ENCODE data around the gene POLR1A.

POLR1A gene

DNA sequence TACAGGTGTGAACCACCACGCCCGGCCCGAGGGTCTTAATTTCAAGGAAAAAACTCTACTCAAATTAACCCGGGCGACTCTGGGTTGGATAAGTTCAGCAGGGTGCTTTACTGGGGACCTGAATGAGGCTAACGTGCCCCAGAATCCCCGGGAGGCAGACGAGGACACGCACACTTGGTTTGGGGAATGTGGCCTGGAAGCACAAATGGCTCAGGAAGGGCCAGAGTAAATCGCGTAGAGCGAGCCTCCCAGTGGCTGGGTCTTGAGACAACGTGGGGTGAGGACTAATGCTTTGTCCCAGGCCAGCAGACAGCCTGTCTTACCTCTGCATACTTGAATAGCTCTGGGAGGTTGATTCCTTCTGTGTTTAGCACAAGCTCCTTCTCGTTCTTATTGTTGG is 75.8 kb downstream of the POLR1A start:
- TF ChIP-seq CTCF (IDR thresholded peaks at IDR 0.05; ENCODE audit: low read depth, low read length, poor library complexity, severe bottlenecking), result no peak
- no peak for TF ChIP-seq EZH2phosphoT487 (IDR thresholded peaks at IDR 0.05; ENCODE audit: borderline replicate concordance, low read length)

GRCh38 chr2:86028766-86029381 is 76.8 kb downstream of the POLR1A start:
- Histone ChIP-seq H4K20me1 (ENCODE audit: control insufficient read depth, insufficient read depth, low read depth, low read length) (no peaks in the 10 kb centered on the region), H3K36me3 (ENCODE audit: control insufficient read depth, low read length) (peaks cover 88% of the 10 kb centered on the region), H3K9me2 (replicated peaks; ENCODE audit: control insufficient read depth, low read length) (no peaks in the 10 kb centered on the region), H3K27ac (ENCODE audit: low read depth, low read length) (no peak overlapping the region), H3K79me2 (ENCODE audit: control insufficient read depth, low read length) (no peaks in the 10 kb centered on the region), H3K4me2 (ENCODE audit: low read length) (no peak overlapping the region), H3K4me3 (ENCODE audit: low read length) (no peak overlapping the region), H3F3A (ENCODE audit: control insufficient read depth, insufficient read depth) (no peaks in the 10 kb centered on the region), H3K9me3 (ENCODE audit: control insufficient read depth, insufficient read depth, low read length) (no peaks in the 10 kb centered on the region), H3K4me1 (ENCODE audit: control insufficient read depth, low read length) (no peaks in the 10 kb centered on the region), H3K27me3 (ENCODE audit: control insufficient read depth, low read length) (no peaks in the 10 kb centered on the region)
- no peak for TF ChIP-seq CTCF (IDR thresholded peaks at IDR 0.05; ENCODE audit: low read depth, low read length, poor library complexity, severe bottlenecking)
- no peak for TF ChIP-seq EZH2phosphoT487 (IDR thresholded peaks at IDR 0.05; ENCODE audit: borderline replicate concordance, low read length)

More for the DNA sequence above, 75.8 kb downstream of the POLR1A start:
- Histone ChIP-seq H3K27me3 (ENCODE audit: control insufficient read depth, low read length) (no peaks in the 10 kb centered on the region), H3K36me3 (ENCODE audit: control insufficient read depth, low read length) (peaks cover 95% of the 10 kb centered on the region), H3K4me2 (ENCODE audit: low read length) (no peak overlapping the region), H3K27ac (ENCODE audit: low read depth, low read length) (no peak overlapping the region), H3K4me3 (ENCODE audit: low read length) (no peak overlapping the region), H3F3A (ENCODE audit: control insufficient read depth, insufficient read depth) (no peaks in the 10 kb centered on the region), H3K9me2 (replicated peaks; ENCODE audit: control insufficient read depth, low read length) (no peaks in the 10 kb centered on the region), H3K79me2 (ENCODE audit: control insufficient read depth, low read length) (no peaks in the 10 kb centered on the region; the same call in 1 of the 2 replicates), H3K9me3 (ENCODE audit: control insufficient read depth, insufficient read depth, low read length) (no peaks in the 10 kb centered on the region), H4K20me1 (ENCODE audit: control insufficient read depth, insufficient read depth, low read depth, low read length) (no peaks in the 10 kb centered on the region), H3K4me1 (ENCODE audit: control insufficient read depth, low read length) (peaks cover under 1% of the 10 kb centered on the region)

DNA sequence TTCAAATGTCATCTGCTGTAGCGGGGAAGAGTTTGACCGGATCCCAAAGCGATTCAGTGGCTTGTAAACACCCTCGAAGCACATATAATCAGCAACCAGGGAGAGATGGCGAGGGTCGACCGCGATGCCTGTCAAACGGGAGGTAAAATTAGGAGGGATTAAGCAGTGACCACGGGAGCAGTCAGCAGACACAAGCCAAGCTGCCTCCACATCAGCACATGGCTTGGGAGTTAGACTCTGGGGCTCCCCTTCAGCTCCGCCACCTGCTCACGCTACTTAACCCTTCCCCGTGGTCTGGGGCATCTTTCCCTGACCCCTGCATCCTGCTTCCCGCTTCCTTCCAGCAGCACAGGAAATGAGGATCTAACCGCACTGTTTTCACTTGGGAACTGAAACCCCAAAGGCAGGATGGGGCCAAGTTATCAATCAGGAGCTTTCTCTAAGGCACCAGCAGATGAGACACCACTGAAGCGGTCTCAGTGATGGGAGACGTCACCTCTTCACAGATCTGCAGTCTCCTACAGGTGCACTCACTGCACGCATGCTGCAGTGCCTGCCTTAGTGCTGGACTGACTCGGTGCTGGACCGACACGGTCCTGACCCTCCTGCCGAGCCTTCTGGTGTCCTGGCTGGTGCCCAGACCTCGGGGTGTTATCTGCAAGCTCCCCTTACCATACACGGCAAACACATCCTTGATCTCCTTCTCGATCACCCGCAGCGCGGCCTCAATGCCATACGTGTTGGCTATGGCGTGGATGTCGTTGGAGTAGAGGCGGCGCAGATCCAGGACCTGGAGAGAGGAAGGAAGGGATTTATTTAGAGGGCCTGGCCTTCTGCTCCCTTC is 77.5 kb downstream of the POLR1A start:
- TF ChIP-seq EZH2phosphoT487 (IDR thresholded peaks at IDR 0.05; ENCODE audit: borderline replicate concordance, low read length) (no peak), CTCF (IDR thresholded peaks at IDR 0.05; ENCODE audit: low read depth, low read length, poor library complexity, severe bottlenecking) (no peak)
- H3K4me3 ChIP-seq (ENCODE audit: low read length), result no peak overlapping the region
- H3K36me3 ChIP-seq (ENCODE audit: control insufficient read depth, low read length), result peaks cover 80% of the 10 kb centered on the region
- H3K4me1 ChIP-seq (ENCODE audit: control insufficient read depth, low read length), result no peaks in the 10 kb centered on the region
- no peak overlapping the region for H3K4me2 ChIP-seq (ENCODE audit: low read length)
- no peaks in the 10 kb centered on the region for H3K9me2 ChIP-seq (replicated peaks; ENCODE audit: control insufficient read depth, low read length)
- no peaks in the 10 kb centered on the region for H3K79me2 ChIP-seq (ENCODE audit: control insufficient read depth, low read length)
- H3K9me3 ChIP-seq (ENCODE audit: control insufficient read depth, insufficient read depth, low read length), result no peaks in the 10 kb centered on the region
- no peaks in the 10 kb centered on the region for H3F3A ChIP-seq (ENCODE audit: control insufficient read depth, insufficient read depth)
- no peaks in the 10 kb centered on the region for H4K20me1 ChIP-seq (ENCODE audit: control insufficient read depth, insufficient read depth, low read depth, low read length)
- H3K27me3 ChIP-seq (ENCODE audit: control insufficient read depth, low read length), result no peaks in the 10 kb centered on the region
- no peak overlapping the region for H3K27ac ChIP-seq (ENCODE audit: low read depth, low read length)
